Trophoblast cell (in vitro differentiated cells and primary cell): ENCODE data around the gene BPIFA1.

Experiments
- DNase-seq, 2 donors: peaks; one replicate each; pipeline ENCODE4 v3.0.0-alpha.2; 2016
- H2AFZ ChIP-seq: 2 replicates; pipeline ENCODE4 v1.6.1; 2013; ENCODE audit warnings: low read length, moderate library complexity, mild to moderate bottlenecking; ENCODE audit not compliant: insufficient read depth, poor library complexity
- H2AK5ac ChIP-seq: 2 replicates; pipeline ENCODE4 v1.6.1; 2013; ENCODE audit warnings: mild to moderate bottlenecking, low read length
- H2BK120ac ChIP-seq: 2 replicates; pipeline ENCODE4 v1.6.1; 2013; ENCODE audit warnings: low read length, mild to moderate bottlenecking, moderate library complexity; ENCODE audit not compliant: insufficient read depth, poor library complexity
- H2BK12ac ChIP-seq: 2 replicates; pipeline ENCODE4 v1.6.1; 2013; ENCODE audit warnings: mild to moderate bottlenecking, low read length, moderate library complexity
- H2BK5ac ChIP-seq: 2 replicates; pipeline ENCODE4 v1.6.1; 2013; ENCODE audit warnings: low read length, low read depth, moderate library complexity, mild to moderate bottlenecking; ENCODE audit not compliant: poor library complexity
- H3K14ac ChIP-seq: 2 replicates; pipeline ENCODE4 v1.6.1; 2013; ENCODE audit warnings: mild to moderate bottlenecking, low read length
- H3K18ac ChIP-seq: 2 replicates; pipeline ENCODE4 v1.6.1; 2013; ENCODE audit warnings: mild to moderate bottlenecking, low read length
- H3K23ac ChIP-seq: 2 replicates; pipeline ENCODE4 v1.6.1; 2013; ENCODE audit warnings: low read length
- H3K27ac ChIP-seq: 2 replicates; pipeline ENCODE4 v1.5.1; 2013; ENCODE audit warnings: low read depth, mild to moderate bottlenecking, inconsistent platforms, low read length, moderate library complexity
- H3K27me3 ChIP-seq: 2 replicates; pipeline ENCODE4 v1.6.1; 2013; ENCODE audit warnings: inconsistent platforms, mild to moderate bottlenecking, low read length, moderate library complexity; ENCODE audit not compliant: insufficient read depth
- H3K36me3 ChIP-seq, 2 experiments: 1 replicate in 1 of 2; 2 replicates in 1 of 2; pipeline ENCODE4 v1.6.1; 2013; ENCODE audit warnings: low read length in 2 of 2, mild to moderate bottlenecking in 2 of 2, moderate library complexity in 1 of 2; ENCODE audit not compliant: insufficient read depth in 2 of 2, control insufficient read depth in 1 of 2
- H3K4ac ChIP-seq: 2 replicates; pipeline ENCODE4 v1.6.1; 2013; ENCODE audit warnings: low read depth, mild to moderate bottlenecking, low read length, moderate library complexity
- H3K4me1 ChIP-seq, 2 experiments: 1 replicate in 1 of 2; 2 replicates in 1 of 2; pipeline ENCODE4 v1.6.1; 2013; ENCODE audit warnings: low read length in 2 of 2, mild to moderate bottlenecking in 2 of 2, moderate library complexity in 1 of 2; ENCODE audit not compliant: insufficient read depth in 2 of 2, control insufficient read depth in 1 of 2
- H3K4me2 ChIP-seq: 2 replicates; pipeline ENCODE4 v1.6.1; 2013; ENCODE audit warnings: inconsistent platforms, mild to moderate bottlenecking, low read length, moderate library complexity
- H3K4me3 ChIP-seq: 2 replicates; pipeline ENCODE4 v1.5.1; 2013; ENCODE audit warnings: mild to moderate bottlenecking, low read depth, low read length, inconsistent platforms
- H3K79me1 ChIP-seq: one replicate; pipeline ENCODE4 v1.6.1; 2013; ENCODE audit warnings: low read length
- H3K79me2 ChIP-seq: 2 replicates; pipeline ENCODE4 v1.6.1; 2013; ENCODE audit warnings: low read length, mild to moderate bottlenecking; ENCODE audit not compliant: control insufficient read depth, insufficient read depth, poor library complexity
- H3K9ac ChIP-seq: 2 replicates; pipeline ENCODE4 v1.6.1; 2013; ENCODE audit warnings: mild to moderate bottlenecking, low read length
- H3K9me3 ChIP-seq: 2 replicates; pipeline ENCODE4 v1.6.1; 2013; ENCODE audit warnings: low read depth, mild to moderate bottlenecking, control low read depth, inconsistent platforms, low read length; ENCODE audit not compliant: insufficient read depth
- H4K12ac ChIP-seq: 2 replicates; pipeline ENCODE4 v1.6.1; 2013; ENCODE audit warnings: low read depth, mild to moderate bottlenecking, low read length, moderate library complexity
- H4K8ac ChIP-seq: 2 replicates; pipeline ENCODE4 v1.6.1; 2013; ENCODE audit warnings: low read depth, mild to moderate bottlenecking, low read length, moderate library complexity
- H4K91ac ChIP-seq: one replicate; pipeline ENCODE4 v1.6.1; 2013; ENCODE audit warnings: low read depth, mild to moderate bottlenecking, low read length, moderate library complexity
- WGBS: extraction: QIAGEN DNeasy Blood & Tissue Kit; methylation state at CpG from one replicate; pipeline ENCODE4 v1.1.7; 2013; ENCODE audit warnings: missing lambda C conversion rate; ENCODE audit not compliant: insufficient read length, insufficient coverage; ENCODE audit errors: extremely low coverage; 5-methylcytosine and 5-hydroxymethylcytosine counted together

BPIFA1 gene

GRCh38 chr20:33285861-33286495 lies 50.2 kb downstream of the BPIFA1 start:
- Histone ChIP-seq H3K27me3 (no peaks in the 10 kb centered on the region), H3K79me2 (no peaks in the 10 kb centered on the region), H4K91ac (no peak overlapping the region), H3K4me2 (no peak overlapping the region), H3K4me3 (no peak overlapping the region), H3K4me1 (no peaks in the 10 kb centered on the region), H2BK120ac (no peak overlapping the region), H2AK5ac (no peak overlapping the region), H4K12ac (no peak overlapping the region), H4K8ac (no peak overlapping the region), H3K79me1 (no peaks in the 10 kb centered on the region), H3K23ac (no peak overlapping the region), H2BK12ac (no peak overlapping the region), H3K36me3 (no peaks in the 10 kb centered on the region), H3K18ac (no peak overlapping the region), H3K9me3 (peaks cover 6% of the 10 kb centered on the region), H2BK5ac (no peak overlapping the region), H3K4ac (no peak overlapping the region), H3K27ac (no peak overlapping the region), H3K9ac (no peak overlapping the region), H2AFZ (no peak overlapping the region), H3K14ac (no peak overlapping the region)
- no peak for DNase-seq
- WGBS, result no CpG with 5 or more reads among the region's 10 CpGs

DNA sequence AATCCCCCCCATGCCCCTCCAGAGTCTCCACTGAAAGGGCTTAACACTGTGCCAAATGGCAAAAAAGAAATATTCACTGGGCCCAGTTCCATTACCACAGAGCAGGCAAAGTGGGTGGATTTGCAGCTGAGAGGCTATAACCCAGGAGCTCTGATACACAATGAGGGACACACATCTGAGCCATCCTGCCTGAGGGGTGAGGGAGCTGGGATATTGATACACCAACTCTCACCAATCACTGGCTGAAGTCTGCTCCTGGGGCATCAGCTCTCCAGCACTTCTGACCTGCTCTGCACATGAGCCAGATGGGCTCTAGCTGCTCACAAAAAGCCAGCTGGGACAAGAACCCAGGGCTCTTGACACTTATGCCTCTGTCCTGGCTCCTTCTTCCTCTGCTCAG lies 52.1 kb downstream of the BPIFA1 start:
- Histone ChIP-seq H2BK120ac (no peak overlapping the region), H3K79me1 (no peaks in the 10 kb centered on the region), H3K14ac (no peak overlapping the region), H3K4me2 (no peak overlapping the region), H3K27ac (no peak overlapping the region), H3K18ac (no peak overlapping the region), H3K4me1 (no peaks in the 10 kb centered on the region), H4K12ac (no peak overlapping the region), H2BK12ac (no peak overlapping the region), H3K79me2 (no peaks in the 10 kb centered on the region), H2AFZ (no peak overlapping the region), H3K9me3 (peaks cover 6% of the 10 kb centered on the region), H4K8ac (no peak overlapping the region), H3K9ac (no peak overlapping the region), H3K36me3 (no peaks in the 10 kb centered on the region), H2AK5ac (no peak overlapping the region), H3K4me3 (no peak overlapping the region), H4K91ac (no peak overlapping the region), H3K27me3 (no peaks in the 10 kb centered on the region), H2BK5ac (no peak overlapping the region), H3K4ac (no peak overlapping the region), H3K23ac (no peak overlapping the region)
- no peak for DNase-seq

DNA sequence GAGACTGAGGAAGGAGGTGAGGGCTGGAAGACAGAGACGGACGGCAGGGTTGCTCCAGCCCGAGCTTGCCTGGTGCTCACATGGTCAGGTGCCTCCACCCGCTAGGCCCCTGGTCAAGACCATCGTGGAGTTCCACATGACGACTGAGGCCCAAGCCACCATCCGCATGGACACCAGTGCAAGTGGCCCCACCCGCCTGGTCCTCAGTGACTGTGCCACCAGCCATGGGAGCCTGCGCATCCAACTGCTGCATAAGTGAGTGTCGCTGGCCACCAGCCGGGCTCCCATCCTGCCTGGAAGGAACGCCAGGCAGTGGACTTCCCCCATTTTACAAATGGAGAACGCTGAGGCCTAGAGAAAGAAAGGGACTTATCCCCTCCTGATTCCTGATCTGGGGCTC lies 55.1 kb downstream of the BPIFA1 start:
- no peak overlapping the region for H3K4ac ChIP-seq
- H3K4me2 ChIP-seq, result no peak overlapping the region
- no peak overlapping the region for H2BK120ac ChIP-seq
- peaks cover 6% of the 10 kb centered on the region for H3K9me3 ChIP-seq
- H3K79me2 ChIP-seq, result no peaks in the 10 kb centered on the region
- no peak overlapping the region for H2AK5ac ChIP-seq
- H3K4me1 ChIP-seq, result no peaks in the 10 kb centered on the region
- H3K27ac ChIP-seq, result no peak overlapping the region
- no peak overlapping the region for H4K8ac ChIP-seq
- WGBS, result no CpG with 5 or more reads among the region's 13 CpGs
- DNase-seq, result no peak
- H3K14ac ChIP-seq, result no peak overlapping the region
- H3K4me3 ChIP-seq, result no peak overlapping the region
- no peak overlapping the region for H2AFZ ChIP-seq
- H2BK12ac ChIP-seq, result no peak overlapping the region
- H3K23ac ChIP-seq, result no peak overlapping the region
- no peak overlapping the region for H3K18ac ChIP-seq
- H4K91ac ChIP-seq, result no peak overlapping the region
- no peaks in the 10 kb centered on the region for H3K36me3 ChIP-seq
- H3K79me1 ChIP-seq, result no peaks in the 10 kb centered on the region
- H3K27me3 ChIP-seq, result no peaks in the 10 kb centered on the region
- H2BK5ac ChIP-seq, result no peak overlapping the region
- no peak overlapping the region for H4K12ac ChIP-seq
- H3K9ac ChIP-seq, result no peak overlapping the region

- no peak overlapping the region for H3K14ac ChIP-seq
- H3K9ac ChIP-seq, result no peak overlapping the region
- no peak overlapping the region for H4K12ac ChIP-seq
- H3K4me1 ChIP-seq, result no peaks in the 10 kb centered on the region
- no peak overlapping the region for H2BK12ac ChIP-seq
- no peak for DNase-seq
- H3K36me3 ChIP-seq, result no peaks in the 10 kb centered on the region
- H3K4me3 ChIP-seq, result no peak overlapping the region
- no peak overlapping the region for H3K27ac ChIP-seq
- no peak overlapping the region for H2BK120ac ChIP-seq
- H3K4ac ChIP-seq, result no peak overlapping the region
- H3K4me2 ChIP-seq, result no peak overlapping the region
- H3K18ac ChIP-seq, result no peak overlapping the region
- no peak overlapping the region for H4K91ac ChIP-seq
- no peak overlapping the region for H4K8ac ChIP-seq
- no peaks in the 10 kb centered on the region for H3K27me3 ChIP-seq
- H3K79me2 ChIP-seq, result no peaks in the 10 kb centered on the region
- no CpG with 5 or more reads among the region's 8 CpGs for WGBS
- no peaks in the 10 kb centered on the region for H3K79me1 ChIP-seq
- no peak overlapping the region for H2AK5ac ChIP-seq
- no peak overlapping the region for H3K23ac ChIP-seq
- no peak overlapping the region for H2BK5ac ChIP-seq
- peaks cover 6% of the 10 kb centered on the region for H3K9me3 ChIP-seq
- H2AFZ ChIP-seq, result no peak overlapping the region
Observed at GRCh38 chr20:33291416-33291815, 55.6 kb downstream of the BPIFA1 start.
